NCI-H1436 (cell line): ENCODE data around the gene GRP.

Source experiments
- DNase-seq: peaks from one replicate; lab custom pipeline; 2025; lab: John Stamatoyannopoulos, UW

The GRP gene

GRCh38 chr18:59267503-59268126 lies 47.7 kb downstream of the GRP start:
- DNase-seq = no peak

- DNase-seq = no peak
These were observed 48.3 kb downstream of the GRP start for GRCh38 chr18:59268127-59268720.

- DNase-seq = no peak
These were observed 49.0 kb downstream of the GRP start for GRCh38 chr18:59268721-59269562.

GRCh38 chr18:59269563-59270119 lies 49.7 kb downstream of the GRP start:
- DNase-seq = no peak

- DNase-seq = no peak
These were observed 50.8 kb downstream of the GRP start for GRCh38 chr18:59270689-59271257.

GRCh38 chr18:59271606-59272220 lies 51.8 kb downstream of the GRP start:
- no peak for DNase-seq

- DNase-seq = no peak
These were observed 52.4 kb downstream of the GRP start for GRCh38 chr18:59272221-59272888.

- no peak for DNase-seq
These were observed 53.2 kb downstream of the GRP start, which contains the start of gene RAX for GRCh38 chr18:59272891-59273758. Gene RAX (minus strand): TSS chr18:59273454. CDS start chr18:59273206, 248 bp downstream.

- no peak for DNase-seq
These were observed 54.0 kb downstream of the GRP start for GRCh38 chr18:59273759-59274532.

- DNase-seq = no peak
These were observed 54.6 kb downstream of the GRP start for GRCh38 chr18:59274533-59274928.

GRCh38 chr18:59275406-59275949 lies 55.5 kb downstream of the GRP start:
- DNase-seq = no peak

- no peak for DNase-seq
These were observed 56.1 kb downstream of the GRP start for GRCh38 chr18:59276047-59276446.

GRCh38 chr18:59278793-59279192 lies 58.8 kb downstream of the GRP start:
- DNase-seq = no peak

GRCh38 chr18:59279193-59279592 lies 59.2 kb downstream of the GRP start:
- no peak for DNase-seq

- DNase-seq = no peak
These were observed 59.8 kb downstream of the GRP start for GRCh38 chr18:59279722-59280121.
